Tibial nerve (tissue), 4 donors: Measurements from ENCODE around the gene KRTAP10-9. TPM values are rescaled to one million over a fixed set of nuclear protein-coding genes. Genes with fewer than 3 reads are reported as not detected.

Source experiments
- DNase-seq, 2 donors: peaks; one replicate each; pipeline ENCODE4 v3.0.0-alpha.2; 2019; ENCODE audit warnings: low spot score in 2 of 2
- H3K27ac ChIP-seq, 4 donors: fragments of 200-600 bp; sonication (generic) in 3 of 4; one replicate each; pipeline ENCODE4 v1.5.1; 2017 to 2019; ENCODE audit warnings: mild to moderate bottlenecking in 1 of 4
- H3K27me3 ChIP-seq, 2 donors: fragments of 200-600 bp; sonication (generic) in 1 of 2; one replicate each; pipeline versions ENCODE4 v1.5.1 to v1.6.0; 2017 to 2019
- H3K36me3 ChIP-seq, 3 donors: fragments of 200-600 bp; sonication (generic); one replicate each; pipeline ENCODE4 v1.5.1; 2018 to 2019
- H3K4me1 ChIP-seq, 4 donors: fragments of 200-600 bp; sonication (generic) in 3 of 4; one replicate each; pipeline ENCODE4 v1.5.1; 2017 to 2019
- H3K4me3 ChIP-seq, 4 donors: fragments of 200-600 bp; sonication (generic) in 3 of 4; one replicate each; pipeline ENCODE4 v1.5.1; 2017 to 2019; ENCODE audit warnings: mild to moderate bottlenecking in 1 of 4, moderate library complexity in 1 of 4
- H3K9me3 ChIP-seq, 4 donors: fragments of 200-600 bp; sonication (generic) in 3 of 4; one replicate each; pipeline ENCODE4 v1.5.1; 2017 to 2019
- CTCF ChIP-seq, 5 experiments: fragments of 200-600 bp in 3 of 5; fragments of 450-650 bp in 2 of 5; sonication (generic) in 3 of 5; IDR thresholded peaks; one replicate each; pipeline ENCODE4 v1.5.1; 2016 to 2019; ENCODE audit warnings: antibody characterized with exemption in 5 of 5, mild to moderate bottlenecking in 3 of 5, moderate library complexity in 2 of 5
- EP300 ChIP-seq, 2 donors: sonication (generic); formaldehyde crosslinking; IDR thresholded peaks; one replicate each; pipeline ENCODE4 v1.6.1; 2017; ENCODE audit warnings: antibody characterized with exemption in 2 of 2, mild to moderate bottlenecking in 1 of 2
- POLR2A ChIP-seq, 2 donors: fragments of 450-650 bp; IDR thresholded peaks; one replicate each; pipeline ENCODE4 v1.6.1; 2017; ENCODE audit warnings: antibody characterized with exemption in 2 of 2, mild to moderate bottlenecking in 2 of 2, moderate library complexity in 2 of 2
- WGBS, 2 donors: methylation state at CpG; one replicate each; pipeline ENCODE4 v1.1.5; 2018; 5-methylcytosine and 5-hydroxymethylcytosine counted together
- total RNA-seq, 4 donors: library from RNA; depleted of rRNA; stranded (reverse); fragments of >200 nt; gene quantifications; one replicate each; pipeline ENCODE4 v1.1.0, GENCODE V29; 2016

Gene KRTAP10-9
- total RNA-seq, 4 donors from 2014 or later = not detected

DNA sequence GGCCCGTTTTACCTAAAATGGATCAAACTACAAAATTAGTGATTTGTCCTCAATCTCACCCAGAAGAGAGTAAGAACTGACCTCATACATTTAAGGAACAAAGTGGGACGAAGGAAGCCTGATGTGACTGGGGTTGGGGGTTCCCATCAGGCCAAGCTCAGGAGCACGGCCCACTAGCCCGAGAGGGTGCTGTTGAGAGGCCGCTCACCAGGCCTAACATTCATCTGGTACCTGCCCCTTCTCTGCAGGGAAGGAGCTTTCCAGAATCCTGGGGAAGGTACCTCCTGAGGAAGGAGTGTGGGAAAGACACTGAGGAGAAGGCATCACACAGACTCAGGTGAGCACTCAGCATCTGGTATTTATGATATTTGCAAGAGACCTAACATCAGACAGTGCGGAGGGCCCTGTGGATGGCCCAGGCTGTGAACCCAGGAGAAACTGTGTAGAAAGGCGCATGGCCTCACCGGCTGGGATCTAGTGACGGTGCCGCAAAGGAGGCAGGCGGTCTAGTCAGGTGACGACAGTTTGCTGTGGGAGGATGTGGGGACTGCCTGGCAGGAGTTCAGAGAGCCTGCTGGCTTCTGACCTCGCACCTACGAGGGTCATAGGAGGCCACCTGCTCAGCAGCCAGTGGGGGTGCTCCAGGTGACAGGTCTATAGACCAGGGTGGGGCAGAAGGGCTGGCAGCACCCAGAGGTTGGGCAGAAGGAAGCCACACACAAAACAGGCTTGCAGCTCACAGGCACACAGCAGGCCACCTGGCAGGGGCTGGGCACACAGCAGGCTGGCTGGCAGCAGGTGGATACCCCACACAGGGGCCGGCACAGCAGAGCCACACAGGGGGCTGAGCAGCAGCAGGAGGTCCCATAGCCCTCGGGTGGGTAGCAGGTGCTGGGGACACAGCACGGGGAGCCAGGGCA is 27.0 kb downstream of the KRTAP10-9 start:
- no peaks in the 10 kb centered on the region for H3K36me3 ChIP-seq
- H3K9me3 ChIP-seq = peaks cover 0 to 39% (median 0%) of the 10 kb centered on the region in 4 donors
- H3K27ac ChIP-seq = no peak overlapping the region
- no peaks in the 10 kb centered on the region for H3K27me3 ChIP-seq
- 77 to 84% methylated on average over 14 to 15 of the region's 17 CpGs for WGBS, 2 donors
- TF ChIP-seq POLR2A (IDR thresholded peaks at IDR 0.05) (no peak), EP300 (IDR thresholded peaks at IDR 0.05) (no peak), CTCF (IDR thresholded peaks at IDR 0.05) (no peak)
- DNase-seq = no peak
- H3K4me3 ChIP-seq = no peak overlapping the region
- no peaks in the 10 kb centered on the region for H3K4me1 ChIP-seq

- Histone ChIP-seq H3K27me3 (no peaks in the 10 kb centered on the region), H3K4me3 (no peak within 1 kb of the TSS), H3K4me1 (no peaks in the 10 kb centered on the region), H3K9me3 (peaks cover 0 to 33% (median 0%) of the 10 kb centered on the region in 4 donors), H3K36me3 (no peaks in the 10 kb centered on the region), H3K27ac (no peak within 1 kb of the TSS)
- DNase-seq = no peak
- 56 to 57% methylated on average over 8 to 9 of the region's 9 CpGs for WGBS, 2 donors
- no peak for TF ChIP-seq POLR2A (IDR thresholded peaks at IDR 0.05)
- TF ChIP-seq CTCF (IDR thresholded peaks at IDR 0.05) = no peak
- TF ChIP-seq EP300 (IDR thresholded peaks at IDR 0.05) = no peak
These were observed 27.8 kb downstream of the KRTAP10-9 start, which contains the start of gene KRTAP12-4 for GRCh38 chr21:44654576-44655175. Gene KRTAP12-4, minus strand, starts transcription at chr21:44654659. Its CDS starts 45 bp downstream, at chr21:44654614.

DNA sequence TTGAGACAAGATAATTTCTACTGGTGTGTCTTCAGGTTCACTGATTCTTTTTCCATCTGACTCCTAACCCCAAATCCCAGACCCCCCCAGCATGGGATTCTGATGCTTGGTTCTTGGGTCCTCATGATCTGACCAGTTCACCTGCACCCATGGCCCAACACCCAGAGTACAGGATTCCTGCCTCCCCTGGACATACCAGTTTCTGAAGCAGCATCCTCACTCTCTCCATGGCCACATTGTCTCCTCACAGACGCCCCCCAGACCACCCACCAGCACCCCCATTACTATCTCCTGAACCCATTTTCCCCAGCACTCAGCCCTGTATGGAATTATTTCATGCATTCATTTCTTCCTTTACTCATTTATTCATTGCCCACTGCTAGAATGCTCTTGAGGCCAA is 30.0 kb downstream of the KRTAP10-9 start:
- peak overlapping the region in 1 of 4 donors; percentile 40 for H3K27ac ChIP-seq
- no peak for DNase-seq
- H3K27me3 ChIP-seq = no peaks in the 10 kb centered on the region
- no peak overlapping the region for H3K4me3 ChIP-seq
- H3K9me3 ChIP-seq = peaks cover 0 to 31% (median 0%) of the 10 kb centered on the region in 4 donors
- H3K4me1 ChIP-seq = no peaks in the 10 kb centered on the region
- H3K36me3 ChIP-seq = no peaks in the 10 kb centered on the region
- TF ChIP-seq POLR2A (IDR thresholded peaks at IDR 0.05) = no peak
- TF ChIP-seq EP300 (IDR thresholded peaks at IDR 0.05) = no peak
- TF ChIP-seq CTCF (IDR thresholded peaks at IDR 0.05) = no peak
- WGBS, 2 donors = 32 to 35% methylated on average over 1 of the region's 1 CpG

- no peaks in the 10 kb centered on the region for H3K4me1 ChIP-seq
- peak within 1 kb of the TSS in 1 of 4 donors; percentile 40 for H3K27ac ChIP-seq
- 77 to 79% methylated on average over 22 to 26 of the region's 26 CpGs for WGBS, 2 donors
- no peak for DNase-seq
- H3K4me3 ChIP-seq = no peak within 1 kb of the TSS
- TF ChIP-seq POLR2A (IDR thresholded peaks at IDR 0.05) (no peak), EP300 (IDR thresholded peaks at IDR 0.05) (no peak), CTCF (IDR thresholded peaks at IDR 0.05) (no peak)
- peaks cover 0 to 31% (median 0%) of the 10 kb centered on the region in 4 donors for H3K9me3 ChIP-seq
- H3K27me3 ChIP-seq = no peaks in the 10 kb centered on the region
- H3K36me3 ChIP-seq = no peaks in the 10 kb centered on the region
These were observed 31.0 kb downstream of the KRTAP10-9 start, which contains the start of gene KRTAP12-3 for GRCh38 chr21:44657635-44658540. Gene KRTAP12-3, plus strand, starts transcription at chr21:44657932. Its CDS starts 48 bp downstream, at chr21:44657980.
